ENCODE data around the gene PIERCE2. TPM values are rescaled to one million over a fixed set of nuclear protein-coding genes. Genes with fewer than 3 reads are reported as not detected.
"Not testable (repeated sequence)": the region's sequence is repeated elsewhere in the genome, so short reads cannot be mapped to it uniquely, and the experiment has no call there.

The PIERCE2 gene
- total RNA-seq, 1 experiment from 2014 or later, result 0.44 TPM

GRCh38 chr15:55447030-55447394 lies 38.7 kb downstream of the PIERCE2 start:
- not testable (repeated sequence) for H3K18ac ChIP-seq (ENCODE audit: insufficient read length, low read depth, low read length); H3K27me3 Mint-ChIP-seq (ENCODE audit: low read depth); H3K9ac ChIP-seq (ENCODE audit: extremely low read depth, insufficient read length, low read length); H2AK5ac ChIP-seq (ENCODE audit: insufficient read length, low read length); H3K79me2 ChIP-seq (ENCODE audit: insufficient read depth, low read length); H4K8ac ChIP-seq (replicated peaks; ENCODE audit: insufficient read length, low read depth, low read length); H2BK12ac ChIP-seq (ENCODE audit: insufficient read length, low read depth, low read length); H2BK20ac ChIP-seq (ENCODE audit: low read depth, low read length, poor library complexity, severe bottlenecking); H3K56ac ChIP-seq (ENCODE audit: insufficient read length, low read depth, low read length); H3K9me3 ChIP-seq (ENCODE audit: control insufficient read depth, low read depth, low read length); H3K23me2 ChIP-seq (ENCODE audit: insufficient read length, low read depth, low read length, poor library complexity, severe bottlenecking); H3K27ac Mint-ChIP-seq; H3K27ac ChIP-seq (ENCODE audit: insufficient read length, low read depth, low read length); H3K4ac ChIP-seq (ENCODE audit: low read depth, low read length); H2BK15ac ChIP-seq (ENCODE audit: low read depth, low read length); H2BK5ac ChIP-seq (ENCODE audit: insufficient read length, low read length); DNase-seq; H3K23ac ChIP-seq (ENCODE audit: insufficient read length, low read depth, low read length); H3K4me1 Mint-ChIP-seq; H4K91ac ChIP-seq (ENCODE audit: insufficient read length, low read depth, low read length); H3K27me3 ChIP-seq (ENCODE audit: insufficient read depth, low read length); H4K20me1 ChIP-seq (ENCODE audit: control insufficient read depth, insufficient read depth, insufficient read length); H2BK120ac ChIP-seq (ENCODE audit: low read depth, low read length, poor library complexity, severe bottlenecking); H3K4me3 Mint-ChIP-seq; H3K4me2 ChIP-seq (ENCODE audit: insufficient read depth, insufficient read length, low read length); H3K14ac ChIP-seq (ENCODE audit: insufficient read depth, low read length); H3K79me1 ChIP-seq (ENCODE audit: insufficient read depth, low read depth, low read length, poor library complexity, severe bottlenecking); H3K4me1 ChIP-seq (ENCODE audit: insufficient read depth, low read length); H4K5ac ChIP-seq (ENCODE audit: insufficient read length, low read depth, low read length); H3T11ph ChIP-seq (ENCODE audit: low read length); H2AFZ ChIP-seq (ENCODE audit: low read length)
- WGBS (ENCODE audit: extremely low coverage, insufficient read length, low lambda C conversion rate), result no CpG with 5 or more reads among the region's 19 CpGs
- H3K9me3 Mint-ChIP-seq, result peaks cover 35 to 44% of the 10 kb centered on the region in 2 experiments
- peaks cover 6 to 21% (median 16%) of the 10 kb centered on the region in 3 experiments; a peak in 5 of 7 replicates for H3K36me3 Mint-ChIP-seq (ENCODE audit: insufficient read depth in 1 of 3, low read depth in 3 of 3)
